NT2/D1 (cell line): ENCODE data around the gene NSD2.

Experiments used
- SUZ12 ChIP-seq: IDR thresholded peaks from 2 replicates; pipeline ENCODE4 v1.6.1; 2011; ENCODE audit not compliant: insufficient read length, insufficient read depth; ENCODE audit errors: extremely low read depth
- YY1 ChIP-seq: IDR thresholded peaks from 2 replicates; pipeline ENCODE4 v1.6.1; 2011; ENCODE audit not compliant: insufficient read length, insufficient read depth
- ZNF274 ChIP-seq: IDR thresholded peaks from 2 replicates; pipeline ENCODE4 v1.6.1; 2011; ENCODE audit warnings: mild to moderate bottlenecking, low read depth, low read length

DNA sequence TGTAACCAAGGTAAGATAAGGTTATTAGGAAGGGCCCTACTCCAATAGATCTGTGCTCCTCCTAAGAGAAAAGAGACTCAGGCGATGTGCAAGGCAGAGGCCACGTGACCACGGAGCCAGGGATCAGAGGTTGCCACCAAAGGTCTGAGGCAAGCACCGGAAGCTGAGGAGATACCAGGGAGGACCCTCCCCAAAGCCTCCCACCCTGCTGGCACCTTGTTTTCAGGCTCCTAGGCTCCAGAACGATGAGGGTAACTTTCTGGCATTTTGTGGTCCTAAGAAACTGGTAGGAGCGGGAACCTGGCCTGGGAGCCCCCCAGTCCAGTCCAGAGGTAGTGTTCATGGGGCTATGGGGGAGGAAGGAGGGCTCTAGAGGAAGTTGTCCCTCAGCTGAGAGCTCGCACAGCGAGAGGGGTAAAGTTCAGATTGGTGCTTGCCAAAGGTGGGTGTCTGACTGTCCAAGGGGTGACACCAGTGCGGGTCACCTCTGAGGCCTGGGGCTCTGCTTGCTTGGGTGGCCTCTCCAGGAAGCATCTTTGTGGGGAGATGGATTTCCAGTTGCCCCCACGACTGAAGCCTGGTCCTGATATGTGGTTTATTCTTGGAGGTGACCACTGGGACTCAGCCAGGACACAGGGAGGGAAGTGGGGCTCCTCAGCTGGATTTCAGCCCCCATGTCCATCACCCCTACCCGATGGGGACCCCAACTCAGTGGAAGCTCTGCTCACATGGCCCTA is 7.7 kb upstream of the NSD2 start:
- TF ChIP-seq ZNF274: no peak
- no peak for TF ChIP-seq YY1
- TF ChIP-seq SUZ12: no peak
